Stimulated activated CD8-positive, alpha-beta memory T cell treated with anti-CD3 and anti-CD28 coated beads, Interleukin-7, amount 100 ng/mL, for 24 hours (primary cell): Measurements from ENCODE around the gene CACNA1D.
"Not testable (repeated sequence)": the region's sequence is repeated elsewhere in the genome, so short reads cannot be mapped to it uniquely, and the experiment has no call there.

ENCODE experiments used
- DNase-seq: peaks from one replicate; pipeline ENCODE4 v3.0.0-alpha.2; 2020; ENCODE audit warnings: low read depth

The CACNA1D gene

GRCh38 chr3:53657651-53658050 lies 163.2 kb downstream of the CACNA1D start:
- no peak for DNase-seq

- DNase-seq, result no peak
Measured at GRCh38 chr3:53658613-53659193, 164.3 kb downstream of the CACNA1D start.

DNA sequence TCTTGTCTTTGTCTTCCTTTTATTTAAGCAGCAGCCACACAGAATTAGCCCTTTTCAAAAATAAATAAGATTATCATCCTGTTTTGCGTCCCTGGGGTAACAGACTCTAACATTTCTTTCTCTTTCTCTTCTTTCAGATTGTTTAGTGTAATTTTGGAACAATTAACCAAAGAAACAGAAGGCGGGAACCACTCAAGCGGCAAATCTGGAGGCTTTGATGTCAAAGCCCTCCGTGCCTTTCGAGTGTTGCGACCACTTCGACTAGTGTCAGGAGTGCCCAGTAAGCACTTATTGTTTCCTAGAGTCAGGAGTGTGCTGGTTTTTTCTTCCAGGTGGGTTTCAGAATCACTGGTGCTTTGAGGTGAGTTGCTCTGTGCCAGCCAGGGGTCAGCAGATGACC lies 165.6 kb downstream of the CACNA1D start:
- DNase-seq, result no peak

GRCh38 chr3:53661480-53661879 lies 167.1 kb downstream of the CACNA1D start:
- DNase-seq, result no peak

GRCh38 chr3:53664812-53665211 lies 170.4 kb downstream of the CACNA1D start:
- not testable (repeated sequence) for DNase-seq

DNA sequence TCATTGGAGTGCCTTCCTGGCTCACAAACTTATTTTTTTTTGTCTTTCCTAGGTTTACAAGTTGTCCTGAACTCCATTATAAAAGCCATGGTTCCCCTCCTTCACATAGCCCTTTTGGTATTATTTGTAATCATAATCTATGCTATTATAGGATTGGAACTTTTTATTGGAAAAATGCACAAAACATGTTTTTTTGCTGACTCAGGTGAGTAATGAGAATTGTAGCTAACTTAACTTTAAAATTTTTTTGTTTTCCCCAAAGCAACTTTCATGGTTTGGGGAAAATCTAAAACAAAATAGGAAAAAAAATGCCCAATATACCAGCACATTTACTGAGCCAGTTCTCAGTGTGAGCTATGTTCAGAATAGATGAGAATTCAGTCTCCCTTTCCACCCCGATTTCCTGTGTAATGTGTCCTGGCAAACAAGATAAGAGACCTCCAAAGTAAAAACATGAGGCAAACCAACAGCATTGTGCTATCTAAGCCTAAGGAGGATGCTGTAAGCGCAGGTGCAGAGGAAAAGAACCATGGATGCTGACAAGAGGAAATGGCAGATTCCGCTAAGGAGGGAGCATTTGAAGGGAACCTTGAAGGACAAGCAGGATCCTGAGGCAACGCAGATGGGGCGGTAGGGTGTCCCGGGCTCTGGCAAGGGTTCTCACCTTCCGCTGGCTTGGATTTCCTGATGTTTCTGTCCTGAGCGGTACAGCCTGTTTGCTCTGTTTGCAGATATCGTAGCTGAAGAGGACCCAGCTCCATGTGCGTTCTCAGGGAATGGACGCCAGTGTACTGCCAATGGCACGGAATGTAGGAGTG lies 171.4 kb downstream of the CACNA1D start:
- no peak for DNase-seq

DNA sequence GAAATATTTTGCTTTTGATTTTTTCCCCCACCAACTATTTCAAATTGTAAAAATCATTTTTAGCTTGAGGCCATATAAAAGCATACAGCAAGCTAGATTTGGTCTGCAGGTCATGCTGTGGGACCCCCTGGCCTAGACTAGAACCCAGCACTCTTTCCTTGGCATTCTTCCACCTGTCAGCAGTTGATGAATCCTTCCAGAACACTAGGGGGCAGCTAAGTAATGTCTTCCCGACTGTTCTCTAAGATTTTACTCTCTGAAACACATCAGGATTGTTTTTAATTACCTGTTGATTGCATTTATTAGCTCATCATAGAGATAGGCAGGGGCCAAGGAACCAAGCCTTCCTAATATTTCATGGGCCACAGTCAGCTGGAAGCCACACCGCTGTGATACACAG lies 174.5 kb downstream of the CACNA1D start:
- DNase-seq, result no peak

DNA sequence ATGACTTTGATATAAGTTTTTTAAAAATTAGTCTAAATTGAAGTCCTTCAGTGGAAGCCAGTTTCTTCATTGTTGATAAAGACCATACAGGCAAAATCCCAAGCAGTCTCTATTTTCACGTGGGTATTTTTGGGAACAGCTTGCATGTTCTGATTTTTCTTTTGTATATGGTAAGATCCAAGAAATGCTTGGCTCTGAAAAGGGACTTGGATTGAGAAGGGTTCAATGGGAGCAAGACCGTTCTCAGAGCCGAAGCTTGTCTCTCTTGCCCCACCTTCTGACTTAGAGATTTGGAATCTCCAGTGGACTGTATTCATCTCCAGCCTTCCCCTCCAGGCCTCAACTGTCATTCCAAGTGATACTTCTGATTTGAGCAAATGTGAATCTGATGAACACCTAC lies 176.3 kb downstream of the CACNA1D start:
- no peak for DNase-seq

GRCh38 chr3:53671192-53671960 lies 177.0 kb downstream of the CACNA1D start:
- DNase-seq, result no peak

DNA sequence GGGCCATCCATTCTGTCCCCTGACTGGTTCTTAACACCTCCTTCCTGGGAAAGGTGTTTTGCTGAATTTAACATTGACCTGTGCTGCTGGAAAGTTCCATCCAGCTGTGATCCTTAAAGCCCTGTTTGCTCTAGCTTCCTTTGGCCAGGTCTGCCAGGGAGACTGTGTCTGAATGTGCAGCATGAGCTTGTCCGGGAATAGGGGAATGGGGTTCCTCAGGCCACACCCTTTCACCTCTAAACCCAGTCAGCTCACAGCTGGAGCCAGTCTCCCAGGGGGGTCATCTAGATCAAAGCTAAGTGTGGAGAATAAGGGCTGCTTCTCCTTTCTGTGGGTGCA lies 177.5 kb downstream of the CACNA1D start:
- no peak for DNase-seq

GRCh38 chr3:53672981-53673380 lies 178.6 kb downstream of the CACNA1D start:
- DNase-seq, result no peak

- no peak for DNase-seq
Measured at GRCh38 chr3:53673722-53674350, 179.4 kb downstream of the CACNA1D start.

- DNase-seq, result no peak
Measured at GRCh38 chr3:53674582-53674981, 180.2 kb downstream of the CACNA1D start.

GRCh38 chr3:53675022-53675697 lies 180.7 kb downstream of the CACNA1D start:
- DNase-seq, result no peak

- no peak for DNase-seq
Measured at GRCh38 chr3:53675942-53676341, 181.5 kb downstream of the CACNA1D start.

GRCh38 chr3:53677413-53677812 lies 183.0 kb downstream of the CACNA1D start:
- no peak for DNase-seq

DNA sequence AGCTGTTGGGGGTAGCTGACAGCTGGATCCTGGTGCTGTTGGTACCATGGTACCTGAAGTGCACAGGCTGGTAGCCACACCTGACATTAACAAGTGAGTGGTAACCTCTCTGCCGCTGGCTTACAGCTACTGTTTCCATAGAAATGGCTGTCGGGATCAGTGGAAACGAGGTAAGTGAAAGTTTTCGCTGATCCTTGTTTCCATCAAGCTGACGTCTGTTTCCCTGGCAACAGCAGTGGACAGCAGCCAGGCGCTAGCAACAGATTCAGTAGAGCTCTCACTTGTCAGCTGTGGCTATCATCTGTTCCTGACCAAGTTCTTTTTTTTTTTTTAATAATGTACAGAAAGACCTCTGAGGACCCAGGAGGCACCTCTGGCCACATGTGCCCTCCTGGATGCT lies 185.6 kb downstream of the CACNA1D start:
- no peak for DNase-seq

GRCh38 chr3:53682807-53683206 lies 188.4 kb downstream of the CACNA1D start:
- no peak for DNase-seq

- no peak for DNase-seq
Measured at GRCh38 chr3:53688066-53688465, 193.7 kb downstream of the CACNA1D start.

DNA sequence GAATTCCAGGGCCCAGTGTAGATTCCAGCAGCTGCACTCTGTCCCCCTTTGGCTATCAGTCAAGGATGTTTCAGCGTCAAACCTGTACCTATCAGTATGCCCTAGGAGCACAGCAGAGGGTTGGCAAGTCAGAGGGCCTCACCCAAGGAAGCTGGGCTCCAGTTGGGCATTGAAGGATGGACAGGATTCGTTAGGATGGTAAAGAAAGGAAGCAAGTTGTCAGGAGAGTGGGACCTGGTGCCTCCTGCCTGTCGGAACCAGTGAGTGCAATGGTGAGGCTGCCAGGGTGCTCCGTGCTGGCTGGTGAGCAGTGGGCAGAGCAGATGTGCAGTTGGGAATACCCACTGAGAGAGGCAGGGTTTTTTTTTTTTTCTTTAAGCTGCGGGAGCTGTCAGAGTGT lies 194.6 kb downstream of the CACNA1D start:
- DNase-seq, result no peak

- DNase-seq, result no peak
Measured at GRCh38 chr3:53689681-53690080, 195.3 kb downstream of the CACNA1D start.

DNA sequence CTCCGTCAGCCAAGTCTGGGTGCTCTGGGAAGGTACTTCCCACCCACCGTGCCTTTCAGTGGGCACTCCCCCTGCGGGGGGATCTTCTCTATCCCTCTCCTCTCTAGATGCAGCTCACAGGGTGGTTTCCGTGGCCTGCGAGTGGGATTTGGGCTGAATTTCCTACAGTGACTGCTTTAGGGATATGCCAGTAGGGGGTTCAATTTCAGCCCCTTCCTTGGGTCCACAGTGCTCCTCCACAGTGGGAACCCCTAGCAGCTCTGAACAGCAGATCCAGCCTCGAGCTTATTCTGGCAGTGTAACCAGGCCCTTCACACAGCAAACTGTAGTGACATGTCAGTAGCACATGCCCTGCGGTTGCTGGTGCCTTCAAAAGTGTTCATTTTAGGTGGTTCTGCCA lies 196.1 kb downstream of the CACNA1D start:
- DNase-seq, result no peak
